Activated effector memory CD4-positive, alpha-beta T cell treated with Interleukin-2 at 50 U/mL for 16 hours (primary cell): Measurements from ENCODE around the gene CACNA2D1.
"Not testable (repeated sequence)": the region's sequence is repeated elsewhere in the genome, so short reads cannot be mapped to it uniquely, and the experiment has no call there.

Experiments
- DNase-seq: peaks from one replicate; pipeline ENCODE4 v3.0.0-alpha.2; 2020

The CACNA2D1 gene

GRCh38 chr7:82021036-82021435 lies 422.5 kb downstream of the CACNA2D1 start:
- no peak for DNase-seq

GRCh38 chr7:82019551-82020475 lies 423.8 kb downstream of the CACNA2D1 start:
- DNase-seq = no peak

GRCh38 chr7:82018226-82018625 lies 425.4 kb downstream of the CACNA2D1 start:
- DNase-seq = no peak

- DNase-seq = no peak
Observed at GRCh38 chr7:82017334-82017943, 426.1 kb downstream of the CACNA2D1 start.

- DNase-seq = no peak
Observed at GRCh38 chr7:82015751-82016150, 427.8 kb downstream of the CACNA2D1 start.

- not testable (repeated sequence) for DNase-seq
Observed at GRCh38 chr7:82014574-82014973, 429.0 kb downstream of the CACNA2D1 start.

- no peak for DNase-seq
Observed at GRCh38 chr7:82012453-82012852, 431.1 kb downstream of the CACNA2D1 start.

GRCh38 chr7:82010416-82010815 lies 433.2 kb downstream of the CACNA2D1 start:
- DNase-seq = no peak

- DNase-seq = no peak
Observed at GRCh38 chr7:82007315-82007714, 436.3 kb downstream of the CACNA2D1 start.

GRCh38 chr7:82005056-82005455 lies 438.5 kb downstream of the CACNA2D1 start:
- DNase-seq = no peak

- no peak for DNase-seq
Observed at GRCh38 chr7:81993186-81993585, 450.4 kb downstream of the CACNA2D1 start.

- no peak for DNase-seq
Observed at GRCh38 chr7:81990395-81990794, 453.2 kb downstream of the CACNA2D1 start.

GRCh38 chr7:81986723-81987470 lies 456.7 kb downstream of the CACNA2D1 start:
- no peak for DNase-seq

- DNase-seq = no peak
Observed at GRCh38 chr7:81983406-81983805, 460.2 kb downstream of the CACNA2D1 start.

GRCh38 chr7:81973117-81973516 lies 470.5 kb downstream of the CACNA2D1 start:
- no peak for DNase-seq

GRCh38 chr7:81960026-81960425 lies 483.6 kb downstream of the CACNA2D1 start:
- no peak for DNase-seq

GRCh38 chr7:81957517-81957916 lies 486.1 kb downstream of the CACNA2D1 start:
- no peak for DNase-seq

GRCh38 chr7:81956520-81956919 lies 487.1 kb downstream of the CACNA2D1 start:
- DNase-seq = no peak

- DNase-seq = no peak
Observed at GRCh38 chr7:81949306-81949705, 494.3 kb downstream of the CACNA2D1 start.

- DNase-seq = no peak
Observed at GRCh38 chr7:81944058-81944457, 499.5 kb downstream of the CACNA2D1 start.

GRCh38 chr7:81937091-81937490 lies 506.5 kb downstream of the CACNA2D1 start:
- no peak for DNase-seq

- no peak for DNase-seq
Observed at GRCh38 chr7:81934596-81935301, 508.8 kb downstream of the CACNA2D1 start.

GRCh38 chr7:81932936-81933335 lies 510.6 kb downstream of the CACNA2D1 start:
- DNase-seq = no peak
